Measurements from ENCODE around the gene SCN1A. TPM values are rescaled to one million over a fixed set of nuclear protein-coding genes. Genes with fewer than 3 reads are reported as not detected.

Gene SCN1A
- total and polyA plus RNA-seq, 2 of the 13 experiments (the other 11 are each of a cell fraction or from before 2014, with no cell fraction given): 19.9 to 39.4 TPM

GRCh38 chr2:165953655-165954606 is 173.9 kb downstream of the SCN1A start, which contains the start of gene TTC21B (continued):
- no peak for TF ChIP-seq MIER3 (CRISPR knock-in tag; IDR thresholded peaks at IDR 0.05; ENCODE audit: borderline replicate concordance)
- TF ChIP-seq ZBTB3 (CRISPR knock-in tag; IDR thresholded peaks at IDR 0.05; ENCODE audit: borderline replicate concordance, low read depth): peak; percentile 63; the same call in 1 of the 2 replicates
- TF ChIP-seq ZNF136 (CRISPR knock-in tag; IDR thresholded peaks at IDR 0.05; ENCODE audit: low read depth): peak; percentile 75; the same call in 1 of the 2 replicates
- TF ChIP-seq DMAP1 (CRISPR knock-in tag; IDR thresholded peaks at IDR 0.05): peak; percentile 80
- TF ChIP-seq E2F1 (CRISPR knock-in tag; IDR thresholded peaks at IDR 0.05): peak; percentile 94
- 0 out of 2 replicates have a peak, but pooled peaks have one; percentile 50 for TF ChIP-seq MBD4 (IDR thresholded peaks at IDR 0.05; ENCODE audit: borderline replicate concordance, low read length)
- TF ChIP-seq ELF3 (CRISPR knock-in tag; IDR thresholded peaks at IDR 0.05): peak; percentile 64; the same call in 1 of the 2 replicates
- peak; percentile 96 for TF ChIP-seq KMT2B (CRISPR knock-in tag; IDR thresholded peaks at IDR 0.05)
- no peak for TF ChIP-seq ARNT (IDR thresholded peaks at IDR 0.05)
- peak; percentile 71; the same call in 1 of the 2 replicates for TF ChIP-seq ZFP36L1 (CRISPR knock-in tag; IDR thresholded peaks at IDR 0.05)
- TF ChIP-seq NR1H2 (CRISPR knock-in tag; IDR thresholded peaks at IDR 0.05; ENCODE audit: borderline replicate concordance, low read depth): no peak
- no peak for TF ChIP-seq DNMT3B (CRISPR knock-in tag; conservative IDR thresholded peaks at IDR 0.05)
- TF ChIP-seq BATF2 (CRISPR knock-in tag; IDR thresholded peaks at IDR 0.05): 0 out of 2 replicates have a peak, but pooled peaks have one; percentile 80
- TF ChIP-seq ZNF549 (CRISPR knock-in tag; IDR thresholded peaks at IDR 0.05): peak; percentile 71; the same call in 1 of the 2 replicates
- no peak for TF ChIP-seq ZNF101 (CRISPR knock-in tag; IDR thresholded peaks at IDR 0.05; ENCODE audit: borderline replicate concordance, low read depth)
- peak; percentile 94 for TF ChIP-seq ZFY (CRISPR knock-in tag; IDR thresholded peaks at IDR 0.05)
- peak; percentile 90 for TF ChIP-seq CTCF (CRISPR knock-in tag; IDR thresholded peaks at IDR 0.05)
- no peak; the same call in 1 of the 2 replicates for TF ChIP-seq NPAS2 (CRISPR knock-in tag; IDR thresholded peaks at IDR 0.05; ENCODE audit: borderline replicate concordance)
- TF ChIP-seq JUN (CRISPR knock-in tag; IDR thresholded peaks at IDR 0.05): no peak
- no peak for TF ChIP-seq ISX (CRISPR knock-in tag; conservative IDR thresholded peaks at IDR 0.05)
- no peak for TF ChIP-seq ZBTB25 (CRISPR knock-in tag; IDR thresholded peaks at IDR 0.05)
- TF ChIP-seq THRA (CRISPR knock-in tag; IDR thresholded peaks at IDR 0.05; ENCODE audit: borderline replicate concordance): peak; percentile 79
- no peak for TF ChIP-seq U2AF1 (optimal IDR thresholded peaks at IDR 0.05; ENCODE audit: low read depth, low read length)
- TF ChIP-seq BHLHE40 (IDR thresholded peaks at IDR 0.05; ENCODE audit: low read length): peak; percentile 48; the same call in 1 of the 2 replicates
